GM19328 (cell line): ENCODE results near the gene DDX42.
"Not testable (repeated sequence)": the region's sequence is repeated elsewhere in the genome, so short reads cannot be mapped to it uniquely, and the experiment has no call there.

Experiments
- ATAC-seq: cut with Tn5 transposase; IDR thresholded peaks from one replicate; pipeline ENCODE4 v1.9.1; 2021; ENCODE audit warnings: mild to moderate bottlenecking, moderate library complexity; ENCODE audit not compliant: unreplicated experiment

The DDX42 gene

GRCh38 chr17:63774969-63775265 is 947 bp downstream of the DDX42 start:
- ATAC-seq: no peak

- ATAC-seq: no peak
These were observed 1.4 kb downstream of the DDX42 start for GRCh38 chr17:63775420-63775819.

DNA sequence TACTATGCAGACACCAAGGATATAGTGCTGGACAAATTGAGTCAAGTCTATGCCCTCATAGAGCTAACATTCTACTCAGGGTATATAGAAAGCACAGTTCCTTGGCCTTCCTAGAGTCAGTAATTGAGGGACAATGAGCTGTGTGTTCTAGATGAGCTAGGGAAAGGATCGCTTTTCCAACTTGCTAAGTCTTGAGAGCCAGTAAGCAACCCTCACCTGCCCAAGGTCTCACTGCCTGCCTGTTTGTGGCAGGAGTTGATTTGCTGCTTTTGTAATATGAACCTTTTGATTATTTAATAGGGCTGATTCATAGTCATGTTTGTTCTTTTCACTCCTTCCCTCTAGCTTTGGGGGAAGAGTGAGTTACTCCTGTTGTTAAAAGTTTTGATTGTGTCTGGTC is 6.5 kb downstream of the DDX42 start:
- no peak for ATAC-seq

- no peak for ATAC-seq
These were observed 7.0 kb downstream of the DDX42 start for GRCh38 chr17:63780928-63781327.

DNA sequence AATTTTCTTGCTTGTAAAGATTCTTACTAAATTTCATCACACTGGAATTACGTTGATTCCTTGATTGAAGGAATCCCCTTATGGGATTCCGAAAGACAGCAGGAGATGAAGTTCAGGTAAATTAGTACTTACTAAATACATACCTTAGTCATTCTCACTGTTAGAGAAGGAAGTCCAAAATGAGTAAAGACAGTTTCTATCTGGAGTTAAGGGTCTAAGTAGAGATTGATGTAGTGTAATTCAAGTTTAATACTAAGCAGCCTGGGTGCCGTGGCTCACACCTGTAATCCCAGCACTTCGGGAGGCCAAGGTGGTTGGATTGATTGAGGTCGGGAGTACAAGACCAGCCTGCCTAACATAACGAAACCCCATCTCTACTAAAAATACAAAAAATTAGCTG is 9.6 kb downstream of the DDX42 start:
- ATAC-seq: no peak

DNA sequence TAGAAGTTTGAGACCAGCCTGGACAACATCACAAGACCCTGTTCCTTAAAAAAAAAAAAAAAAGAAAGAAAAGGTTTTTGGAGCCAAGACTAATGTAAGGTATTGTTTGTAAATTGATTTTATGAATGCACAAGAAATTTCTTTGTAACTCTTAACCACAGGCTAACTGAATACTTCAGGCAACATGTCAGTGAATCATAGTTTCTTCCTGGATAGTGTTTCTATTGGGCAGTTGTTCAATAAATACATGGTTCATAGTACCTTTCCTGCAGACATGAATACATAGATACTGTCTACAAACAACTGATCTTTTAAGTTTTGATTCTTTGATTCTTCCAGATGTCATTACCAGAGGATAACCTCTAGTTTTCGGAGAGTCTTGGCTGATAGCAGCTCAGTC is 11.6 kb downstream of the DDX42 start:
- ATAC-seq: no peak

GRCh38 chr17:63786117-63786516 is 12.1 kb downstream of the DDX42 start:
- no peak for ATAC-seq

DNA sequence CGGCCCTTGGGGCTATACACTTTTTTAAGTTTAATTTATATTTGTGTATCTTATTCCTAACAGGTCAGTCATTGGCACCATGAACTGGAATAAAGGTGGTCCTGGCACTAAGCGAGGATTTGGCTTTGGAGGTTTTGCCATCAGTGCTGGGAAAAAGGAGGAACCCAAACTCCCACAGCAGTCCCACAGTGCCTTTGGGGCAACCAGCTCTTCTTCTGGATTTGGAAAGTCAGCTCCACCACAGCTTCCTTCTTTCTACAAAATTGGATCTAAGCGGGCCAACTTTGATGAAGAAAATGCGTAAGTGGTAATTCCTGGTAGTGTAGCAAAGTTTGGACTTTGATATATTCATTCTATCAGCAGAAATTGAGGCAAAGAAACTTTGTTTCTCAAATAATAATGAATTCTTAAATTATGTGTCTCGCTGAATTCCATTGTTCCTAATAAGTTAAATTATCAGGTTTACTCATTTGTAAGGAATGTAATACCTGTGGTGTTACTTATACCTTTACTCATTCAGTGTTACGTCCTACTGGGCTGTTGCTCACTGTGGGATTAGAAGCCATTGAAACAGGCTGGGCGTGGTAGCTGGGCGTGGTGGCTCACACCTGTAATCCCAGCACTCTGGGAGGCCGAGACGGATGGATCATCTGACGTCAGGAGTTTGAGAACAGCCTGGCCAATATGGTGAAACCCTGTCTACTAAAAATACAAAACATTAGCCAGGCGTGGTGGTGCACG is 13.2 kb downstream of the DDX42 start:
- ATAC-seq: no peak

DNA sequence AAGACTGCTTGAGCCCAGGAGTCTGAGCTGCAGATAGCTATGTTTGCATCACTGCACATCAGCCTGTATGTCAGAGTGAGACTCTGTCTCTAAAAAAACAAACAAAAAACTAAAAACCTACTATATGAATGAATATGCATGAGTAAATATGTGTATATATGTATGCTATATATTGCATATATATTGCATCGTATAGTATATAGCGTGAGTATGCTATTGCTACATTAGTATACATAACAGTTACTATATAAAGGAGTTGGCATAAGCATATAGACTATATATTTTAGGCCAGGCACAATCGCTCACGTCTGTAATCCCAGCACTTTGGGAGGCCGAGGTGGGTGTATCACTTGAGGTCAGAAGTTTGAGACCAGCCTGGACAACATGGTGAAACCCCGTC is 16.1 kb downstream of the DDX42 start:
- no peak for ATAC-seq

DNA sequence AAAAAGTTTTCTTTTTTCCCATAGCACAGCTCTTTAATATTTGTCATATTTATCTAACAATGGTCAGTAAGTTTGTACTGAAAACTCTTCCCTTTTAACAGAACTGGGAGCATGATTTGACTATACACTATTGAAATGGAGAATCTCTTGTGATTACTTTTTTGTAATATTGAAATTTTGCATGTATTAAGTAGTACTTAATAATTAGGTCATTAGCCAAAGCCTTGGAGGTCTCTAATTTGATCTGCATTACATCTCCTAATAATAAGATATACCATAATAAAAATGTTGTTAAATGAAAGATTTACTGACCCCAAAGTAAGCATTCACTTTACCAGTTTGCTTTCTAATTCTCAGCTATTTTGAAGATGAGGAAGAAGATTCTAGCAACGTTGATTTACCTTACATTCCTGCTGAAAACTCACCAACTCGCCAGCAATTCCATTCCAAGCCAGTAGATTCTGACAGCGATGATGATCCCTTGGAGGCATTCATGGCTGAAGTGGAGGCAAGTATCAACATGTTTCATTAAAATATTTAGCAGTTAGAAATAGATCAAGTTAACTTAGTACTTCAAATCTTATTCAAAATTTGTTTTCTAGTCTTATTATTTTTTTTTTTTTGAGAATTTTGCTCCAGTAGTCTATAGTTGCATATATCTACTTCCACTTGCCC is 18.2 kb downstream of the DDX42 start:
- ATAC-seq: no peak

GRCh38 chr17:63796375-63796774 is 22.4 kb downstream of the DDX42 start:
- ATAC-seq: not testable (repeated sequence)

GRCh38 chr17:63798572-63799106 is 24.7 kb downstream of the DDX42 start:
- ATAC-seq: no peak

GRCh38 chr17:63800783-63801182 is 26.8 kb downstream of the DDX42 start:
- ATAC-seq: no peak

GRCh38 chr17:63804328-63804727 is 30.4 kb downstream of the DDX42 start:
- no peak for ATAC-seq

DNA sequence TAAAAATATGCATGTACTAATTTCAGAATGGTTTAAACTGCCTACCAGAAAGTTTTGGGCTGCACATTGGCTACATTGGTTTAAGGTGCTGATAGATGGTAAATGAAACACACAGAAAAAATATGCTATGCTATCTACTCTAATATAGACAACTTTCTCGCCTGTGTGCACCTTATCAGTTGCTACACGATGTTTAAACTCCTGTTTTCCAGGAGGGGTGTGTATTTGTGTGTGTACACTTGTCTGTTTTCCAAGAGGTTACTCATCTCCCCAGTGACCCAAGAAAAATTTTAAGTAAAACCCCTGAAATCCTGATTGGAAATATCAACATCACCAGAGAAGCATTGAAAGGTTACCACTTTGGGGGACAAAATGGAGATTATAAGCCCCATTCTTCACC is 31.6 kb downstream of the DDX42 start:
- no peak for ATAC-seq

- ATAC-seq: no peak
These were observed 36.0 kb downstream of the DDX42 start for GRCh38 chr17:63809970-63810369.

DNA sequence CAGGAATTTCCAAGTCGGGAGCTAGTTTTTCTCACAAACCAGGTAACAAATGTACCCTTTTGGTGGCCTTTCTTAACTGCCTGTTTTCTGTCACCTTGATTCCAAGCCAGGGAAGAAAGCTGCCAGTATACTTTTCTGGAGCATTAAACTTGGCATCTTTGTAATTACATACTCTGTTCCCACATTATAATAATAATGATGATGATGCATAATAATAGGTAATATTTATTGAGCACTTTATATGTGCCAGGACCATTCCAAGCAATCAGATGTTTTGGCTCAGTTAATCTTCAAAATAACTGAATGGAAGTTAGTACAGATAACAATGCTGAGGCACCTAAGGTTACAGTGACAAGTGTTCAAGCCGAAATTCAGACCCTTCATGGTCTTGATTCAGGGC is 42.2 kb downstream of the DDX42 start:
- no peak for ATAC-seq

- ATAC-seq: no peak
These were observed 42.7 kb downstream of the DDX42 start for GRCh38 chr17:63816669-63817068.

- no peak for ATAC-seq
These were observed 43.9 kb downstream of the DDX42 start for GRCh38 chr17:63817736-63818385.

DNA sequence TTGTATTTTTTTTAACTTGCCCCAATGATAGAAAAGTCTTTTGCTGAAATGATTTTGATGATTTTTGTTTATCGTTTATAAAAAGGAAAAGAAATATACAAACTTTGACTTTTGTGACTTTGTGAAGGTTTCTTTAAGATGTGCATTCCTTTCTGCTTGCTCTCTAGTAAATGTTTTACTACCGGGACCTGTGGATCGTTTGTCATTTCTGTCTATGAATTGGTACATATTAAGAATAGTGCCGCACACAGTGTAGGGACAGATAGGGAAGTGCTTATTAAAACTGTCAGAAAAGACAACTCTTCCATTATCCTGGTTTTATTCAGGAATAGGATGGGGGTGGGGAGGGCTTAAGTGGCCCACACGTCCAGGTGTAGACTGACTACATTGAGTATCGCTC is 45.2 kb downstream of the DDX42 start:
- ATAC-seq: no peak

DNA sequence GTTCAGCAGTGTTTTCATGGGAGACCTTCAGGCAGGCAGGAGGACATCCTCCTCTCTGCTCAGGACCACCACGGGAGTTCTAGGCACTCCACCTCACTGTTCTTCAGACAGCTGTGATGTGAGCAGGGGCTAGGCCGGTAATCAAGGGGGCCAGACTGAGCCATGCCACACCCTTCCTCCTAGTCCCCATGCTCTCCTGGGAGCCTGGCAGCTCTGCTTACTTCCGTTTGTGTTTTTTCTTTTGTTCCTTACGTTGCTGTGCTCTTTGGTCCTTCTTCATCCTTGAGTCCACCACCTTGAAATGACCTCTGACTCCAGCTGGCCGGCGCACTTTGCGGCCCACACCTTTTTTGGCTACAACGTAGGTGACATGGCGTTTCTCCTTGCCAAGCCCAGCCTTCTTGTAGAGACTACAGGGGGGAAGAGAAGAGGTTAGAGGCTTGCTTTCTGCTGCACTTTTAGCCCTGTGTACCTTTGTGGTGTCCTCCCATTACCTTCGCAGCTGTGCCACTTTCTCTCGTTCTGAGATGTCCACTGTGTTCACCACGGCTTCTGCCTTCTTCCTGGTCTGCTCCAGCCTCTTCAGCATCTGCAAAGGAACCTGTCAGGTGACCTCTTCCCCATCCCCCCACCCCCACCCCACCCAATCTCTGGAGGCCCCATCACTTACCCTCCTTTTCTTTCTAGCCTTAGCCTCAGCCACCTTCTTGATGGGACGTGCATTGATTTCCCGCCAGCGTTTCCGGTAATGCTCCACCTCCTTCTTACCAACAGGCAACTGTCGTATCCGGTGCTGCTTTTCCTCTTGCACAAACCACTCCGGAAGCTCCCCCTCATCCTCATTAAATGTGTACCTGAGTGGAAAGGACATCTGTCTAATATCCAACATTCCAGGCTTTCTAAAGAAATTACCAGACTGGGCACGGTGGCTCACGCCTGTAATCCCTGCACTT is 45.9 kb downstream of the DDX42 start:
- ATAC-seq: no peak
